Prostate gland (tissue), 2 donors: Measurements from ENCODE around the gene CTNNA1.

ENCODE experiments used
- POLR2A ChIP-seq: fragments of 450-650 bp; IDR thresholded peaks from one replicate; pipeline ENCODE4 v1.6.1; 2016; ENCODE audit warnings: antibody characterized with exemption, mild to moderate bottlenecking
- POLR2AphosphoS5 ChIP-seq: sonication (generic); formaldehyde crosslinking; IDR thresholded peaks from one replicate; pipeline ENCODE4 v1.6.1; 2017; ENCODE audit warnings: antibody characterized with exemption
- TF ChIP-seq, protein P1 (sequence below), 4 experiments: fragments of 200-600 bp in 2 of 4; fragments of 450-650 bp in 2 of 4; sonication (generic) in 2 of 4; IDR thresholded peaks; 1 replicate in 3 of 4; 2 replicates in 1 of 4; pipeline ENCODE4 v1.5.1; 2016 to 2019; ENCODE audit warnings: antibody characterized with exemption in 4 of 4, mild to moderate bottlenecking in 2 of 4, moderate library complexity in 2 of 4

DNA sequence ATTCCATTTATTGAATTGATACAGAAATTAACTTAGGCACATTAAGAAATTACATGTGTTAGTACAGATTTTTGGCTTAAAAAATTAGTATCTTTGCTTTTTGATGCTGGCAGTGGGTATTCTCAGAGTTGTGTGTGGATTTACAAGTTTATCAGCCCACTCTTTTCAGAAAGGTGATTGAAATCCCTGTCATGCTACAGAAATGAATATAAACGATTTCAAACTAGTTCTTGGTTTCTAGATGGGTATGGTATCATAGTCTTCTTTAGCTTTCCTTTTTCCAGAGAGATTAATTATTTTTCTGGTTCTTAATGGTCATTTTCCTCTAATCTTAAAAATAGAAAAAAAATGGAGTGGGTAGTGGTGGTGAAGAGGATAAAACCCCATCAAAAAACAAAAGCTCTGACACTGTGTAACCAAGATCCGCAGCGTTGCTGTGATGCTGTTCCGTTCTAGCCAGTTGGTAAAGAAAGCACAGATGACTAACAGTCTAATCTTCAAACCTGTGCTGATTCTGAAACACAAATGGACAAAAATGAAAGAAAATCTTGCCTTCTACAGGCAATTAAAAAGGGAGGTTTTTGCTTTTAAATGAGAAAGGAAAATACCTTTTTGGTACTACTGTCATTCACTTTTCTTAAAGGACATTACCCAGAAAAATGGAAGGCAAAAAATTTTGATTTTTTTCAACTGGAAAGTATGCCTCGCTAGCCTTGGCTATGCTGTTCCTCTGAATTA lies 116.7 kb downstream of the CTNNA1 start:
- TF ChIP-seq, protein P1, sequence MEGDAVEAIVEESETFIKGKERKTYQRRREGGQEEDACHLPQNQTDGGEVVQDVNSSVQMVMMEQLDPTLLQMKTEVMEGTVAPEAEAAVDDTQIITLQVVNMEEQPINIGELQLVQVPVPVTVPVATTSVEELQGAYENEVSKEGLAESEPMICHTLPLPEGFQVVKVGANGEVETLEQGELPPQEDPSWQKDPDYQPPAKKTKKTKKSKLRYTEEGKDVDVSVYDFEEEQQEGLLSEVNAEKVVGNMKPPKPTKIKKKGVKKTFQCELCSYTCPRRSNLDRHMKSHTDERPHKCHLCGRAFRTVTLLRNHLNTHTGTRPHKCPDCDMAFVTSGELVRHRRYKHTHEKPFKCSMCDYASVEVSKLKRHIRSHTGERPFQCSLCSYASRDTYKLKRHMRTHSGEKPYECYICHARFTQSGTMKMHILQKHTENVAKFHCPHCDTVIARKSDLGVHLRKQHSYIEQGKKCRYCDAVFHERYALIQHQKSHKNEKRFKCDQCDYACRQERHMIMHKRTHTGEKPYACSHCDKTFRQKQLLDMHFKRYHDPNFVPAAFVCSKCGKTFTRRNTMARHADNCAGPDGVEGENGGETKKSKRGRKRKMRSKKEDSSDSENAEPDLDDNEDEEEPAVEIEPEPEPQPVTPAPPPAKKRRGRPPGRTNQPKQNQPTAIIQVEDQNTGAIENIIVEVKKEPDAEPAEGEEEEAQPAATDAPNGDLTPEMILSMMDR (IDR thresholded peaks at IDR 0.05): no peak
- no peak for TF ChIP-seq POLR2A
- no peak for TF ChIP-seq POLR2AphosphoS5
